GDM1 (cell line): ENCODE data around the gene NPDC1.

ENCODE experiments used
- DNase-seq: peaks from one replicate; lab custom pipeline; 2025; lab: John Stamatoyannopoulos, UW

The NPDC1 gene

GRCh38 chr9:136992819-136993369, 53.1 kb downstream of the NPDC1 start:
- no peak for DNase-seq

- peak; percentile 82 for DNase-seq
Measured at GRCh38 chr9:136991993-136992818, 53.8 kb downstream of the NPDC1 start, which contains the start of gene PAXX. TSS of gene PAXX (plus strand) at chr9:136992422. CDS start at chr9:136992444, 22 bp downstream.

- DNase-seq, result no peak
Measured at GRCh38 chr9:136990242-136990911, 55.6 kb downstream of the NPDC1 start.
